Measurements from ENCODE around the gene HADH. TPM values are rescaled to one million over a fixed set of nuclear protein-coding genes. Genes with fewer than 3 reads are reported as not detected.

HADH gene
- total and polyA plus RNA-seq, 5 donors from 2014 or later = 11.6 to 37.3 (median 31.9) TPM

GRCh38 chr4:107997794-107998193, 8.1 kb downstream of the HADH start:
- DNase-seq (no peak), ATAC-seq (ENCODE audit: low read depth in 2 of 2) (no peak)
- peak overlapping the region in 1 of 3 donors; percentile 39 for H3K27ac Mint-ChIP-seq
- no peak overlapping the region for H3K4me3 ChIP-seq (ENCODE audit: low read depth, low read length)
- H3K36me3 ChIP-seq (ENCODE audit: control insufficient read depth, insufficient read depth, low read length) = peaks cover 2% of the 10 kb centered on the region
- no peaks in the 10 kb centered on the region for H3K27me3 ChIP-seq (ENCODE audit: control insufficient read depth, insufficient read depth, low read length)
- peaks cover 28 to 51% (median 31%) of the 10 kb centered on the region in 4 donors for H3K4me1 Mint-ChIP-seq
- H3K27ac ChIP-seq (ENCODE audit: insufficient read depth, low read length, poor library complexity, severe bottlenecking) = no peak overlapping the region
- H3K36me3 Mint-ChIP-seq = peaks cover 28% of the 10 kb centered on the region
- H3K9me3 Mint-ChIP-seq = peaks cover 0 to 2% (median 0%) of the 10 kb centered on the region in 7 donors
- no peaks in the 10 kb centered on the region for H3K27me3 Mint-ChIP-seq
- H3K4me1 ChIP-seq (ENCODE audit: control insufficient read depth, insufficient read depth, low read length, poor library complexity, severe bottlenecking) = no peaks in the 10 kb centered on the region
- no peaks in the 10 kb centered on the region for H3K9me3 ChIP-seq (ENCODE audit: control insufficient read depth in 2 of 2, low read length in 2 of 2)
- H3K4me3 Mint-ChIP-seq = no peak overlapping the region

- H3K27ac ChIP-seq (ENCODE audit: insufficient read depth, low read length, poor library complexity, severe bottlenecking) = no peak overlapping the region
- H3K9me3 ChIP-seq (ENCODE audit: control insufficient read depth in 2 of 2, low read length in 2 of 2) = no peaks in the 10 kb centered on the region
- peaks cover 12 to 48% (median 25%) of the 10 kb centered on the region in 4 donors for H3K4me1 Mint-ChIP-seq
- H3K4me3 Mint-ChIP-seq = no peak overlapping the region
- H3K36me3 Mint-ChIP-seq = peaks cover 28% of the 10 kb centered on the region
- peaks cover 0 to 2% (median 0%) of the 10 kb centered on the region in 7 donors for H3K9me3 Mint-ChIP-seq
- H3K27me3 Mint-ChIP-seq = no peaks in the 10 kb centered on the region
- no peak overlapping the region for H3K27ac Mint-ChIP-seq
- no peak overlapping the region for H3K4me3 ChIP-seq (ENCODE audit: low read depth, low read length)
- ATAC-seq (ENCODE audit: low read depth in 2 of 2) = no peak
- peaks cover 3% of the 10 kb centered on the region for H3K4me1 ChIP-seq (ENCODE audit: control insufficient read depth, insufficient read depth, low read length, poor library complexity, severe bottlenecking)
- peaks cover 2% of the 10 kb centered on the region for H3K36me3 ChIP-seq (ENCODE audit: control insufficient read depth, insufficient read depth, low read length)
- DNase-seq = no peak
- no peaks in the 10 kb centered on the region for H3K27me3 ChIP-seq (ENCODE audit: control insufficient read depth, insufficient read depth, low read length)
Measured at GRCh38 chr4:107999932-108000539, 10.3 kb downstream of the HADH start.

GRCh38 chr4:108001540-108002135, 11.9 kb downstream of the HADH start:
- Histone ChIP-seq H3K27ac (ENCODE audit: insufficient read depth, low read length, poor library complexity, severe bottlenecking) (no peak overlapping the region), H3K27me3 (ENCODE audit: control insufficient read depth, insufficient read depth, low read length) (no peaks in the 10 kb centered on the region), H3K36me3 (ENCODE audit: control insufficient read depth, insufficient read depth, low read length) (peaks cover under 1% of the 10 kb centered on the region), H3K9me3 (ENCODE audit: control insufficient read depth in 2 of 2, low read length in 2 of 2) (no peaks in the 10 kb centered on the region), H3K4me3 (ENCODE audit: low read depth, low read length) (no peak overlapping the region), H3K4me1 (ENCODE audit: control insufficient read depth, insufficient read depth, low read length, poor library complexity, severe bottlenecking) (peaks cover 3% of the 10 kb centered on the region)
- ATAC-seq (ENCODE audit: low read depth in 2 of 2) (no peak), DNase-seq (no peak)
- H3K27ac Mint-ChIP-seq = no peak overlapping the region
- H3K4me1 Mint-ChIP-seq = peaks cover 10 to 43% (median 20%) of the 10 kb centered on the region in 4 donors
- H3K9me3 Mint-ChIP-seq = peaks cover 0 to 2% (median 0%) of the 10 kb centered on the region in 7 donors
- H3K4me3 Mint-ChIP-seq = no peak overlapping the region
- no peaks in the 10 kb centered on the region for H3K27me3 Mint-ChIP-seq
- H3K36me3 Mint-ChIP-seq = peaks cover 21% of the 10 kb centered on the region

- Histone ChIP-seq H3K36me3 (ENCODE audit: control insufficient read depth, insufficient read depth, low read length) (no peaks in the 10 kb centered on the region), H3K27ac (ENCODE audit: insufficient read depth, low read length, poor library complexity, severe bottlenecking) (no peak overlapping the region), H3K4me3 (ENCODE audit: low read depth, low read length) (no peak overlapping the region), H3K27me3 (ENCODE audit: control insufficient read depth, insufficient read depth, low read length) (no peaks in the 10 kb centered on the region), H3K4me1 (ENCODE audit: control insufficient read depth, insufficient read depth, low read length, poor library complexity, severe bottlenecking) (peaks cover 3% of the 10 kb centered on the region), H3K9me3 (ENCODE audit: control insufficient read depth in 2 of 2, low read length in 2 of 2) (no peaks in the 10 kb centered on the region)
- ATAC-seq (ENCODE audit: low read depth in 2 of 2) (no peak), DNase-seq (no peak)
- Mint-ChIP-seq H3K27ac (no peak overlapping the region), H3K4me3 (no peak overlapping the region), H3K9me3 (peaks cover 0 to 2% (median 0%) of the 10 kb centered on the region in 7 donors), H3K36me3 (peaks cover 14% of the 10 kb centered on the region), H3K4me1 (peaks cover 10 to 31% (median 22%) of the 10 kb centered on the region in 4 donors), H3K27me3 (no peaks in the 10 kb centered on the region)
Measured at GRCh38 chr4:108003982-108004515, 14.4 kb downstream of the HADH start.

- peaks cover 0 to 2% (median 0%) of the 10 kb centered on the region in 7 donors for H3K9me3 Mint-ChIP-seq
- Histone ChIP-seq H3K27ac (ENCODE audit: insufficient read depth, low read length, poor library complexity, severe bottlenecking) (no peak overlapping the region), H3K4me1 (ENCODE audit: control insufficient read depth, insufficient read depth, low read length, poor library complexity, severe bottlenecking) (peaks cover 3% of the 10 kb centered on the region), H3K4me3 (ENCODE audit: low read depth, low read length) (no peak overlapping the region), H3K36me3 (ENCODE audit: control insufficient read depth, insufficient read depth, low read length) (no peaks in the 10 kb centered on the region), H3K9me3 (ENCODE audit: control insufficient read depth in 2 of 2, low read length in 2 of 2) (no peaks in the 10 kb centered on the region), H3K27me3 (ENCODE audit: control insufficient read depth, insufficient read depth, low read length) (no peaks in the 10 kb centered on the region)
- H3K4me3 Mint-ChIP-seq = no peak overlapping the region
- H3K4me1 Mint-ChIP-seq = peaks cover 10 to 29% (median 21%) of the 10 kb centered on the region in 4 donors
- DNase-seq (no peak), ATAC-seq (ENCODE audit: low read depth in 2 of 2) (no peak)
- peaks cover 16% of the 10 kb centered on the region for H3K36me3 Mint-ChIP-seq
- H3K27me3 Mint-ChIP-seq = no peaks in the 10 kb centered on the region
- H3K27ac Mint-ChIP-seq = no peak overlapping the region
Measured at GRCh38 chr4:108004646-108005045, 15.0 kb downstream of the HADH start.

GRCh38 chr4:108005807-108006206, 16.1 kb downstream of the HADH start:
- Mint-ChIP-seq H3K4me3 (no peak overlapping the region), H3K27ac (no peak overlapping the region), H3K9me3 (no peaks in the 10 kb centered on the region), H3K36me3 (peaks cover 12% of the 10 kb centered on the region), H3K27me3 (no peaks in the 10 kb centered on the region), H3K4me1 (peaks cover 5 to 23% (median 16%) of the 10 kb centered on the region in 4 donors)
- Histone ChIP-seq H3K36me3 (ENCODE audit: control insufficient read depth, insufficient read depth, low read length) (no peaks in the 10 kb centered on the region), H3K4me1 (ENCODE audit: control insufficient read depth, insufficient read depth, low read length, poor library complexity, severe bottlenecking) (peaks cover 3% of the 10 kb centered on the region), H3K27me3 (ENCODE audit: control insufficient read depth, insufficient read depth, low read length) (no peaks in the 10 kb centered on the region), H3K9me3 (ENCODE audit: control insufficient read depth in 2 of 2, low read length in 2 of 2) (no peaks in the 10 kb centered on the region), H3K4me3 (ENCODE audit: low read depth, low read length) (no peak overlapping the region), H3K27ac (ENCODE audit: insufficient read depth, low read length, poor library complexity, severe bottlenecking) (no peak overlapping the region)
- ATAC-seq (ENCODE audit: low read depth in 2 of 2) = no peak
- no peak for DNase-seq

GRCh38 chr4:108006361-108006760, 16.7 kb downstream of the HADH start:
- H3K36me3 ChIP-seq (ENCODE audit: control insufficient read depth, insufficient read depth, low read length) = peaks cover 3% of the 10 kb centered on the region
- no peaks in the 10 kb centered on the region for H3K9me3 Mint-ChIP-seq
- H3K36me3 Mint-ChIP-seq = peaks cover 16% of the 10 kb centered on the region
- peaks cover 3% of the 10 kb centered on the region for H3K4me1 ChIP-seq (ENCODE audit: control insufficient read depth, insufficient read depth, low read length, poor library complexity, severe bottlenecking)
- H3K27ac Mint-ChIP-seq = no peak overlapping the region
- H3K9me3 ChIP-seq (ENCODE audit: control insufficient read depth in 2 of 2, low read length in 2 of 2) = no peaks in the 10 kb centered on the region
- no peak overlapping the region for H3K4me3 ChIP-seq (ENCODE audit: low read depth, low read length)
- no peak overlapping the region for H3K4me3 Mint-ChIP-seq
- no peak overlapping the region for H3K27ac ChIP-seq (ENCODE audit: insufficient read depth, low read length, poor library complexity, severe bottlenecking)
- H3K27me3 Mint-ChIP-seq = no peaks in the 10 kb centered on the region
- ATAC-seq (ENCODE audit: low read depth in 2 of 2) (no peak), DNase-seq (no peak)
- H3K4me1 Mint-ChIP-seq = peaks cover 5 to 23% (median 14%) of the 10 kb centered on the region in 4 donors
- H3K27me3 ChIP-seq (ENCODE audit: control insufficient read depth, insufficient read depth, low read length) = no peaks in the 10 kb centered on the region

Data from CD4-positive, CD25-positive, alpha-beta regulatory T cell (primary cell).